SKM-1 (cell line): ENCODE results near the gene TEX30.

ENCODE experiments used
- DNase-seq: peaks from one replicate; lab custom pipeline; 2025; ENCODE audit not compliant: unreplicated experiment; lab: John Stamatoyannopoulos, UW

Gene TEX30

GRCh38 chr13:102718746-102719145 is 54.8 kb downstream of the TEX30 start:
- no peak for DNase-seq
